ENCODE data around the gene NCOA7.

The NCOA7 gene

GRCh38 chr6:125828476-125829039 lies 37.8 kb downstream of the NCOA7 start:
- Histone ChIP-seq H3K9me3 (no peaks in the 10 kb centered on the region), H3K4me1 (ENCODE audit: control insufficient read depth in 1 of 2, insufficient read depth in 1 of 2, low read depth in 1 of 2, low read length in 1 of 2) (peaks cover 38 to 39% of the 10 kb centered on the region in 2 experiments), H3K36me3 (no peaks in the 10 kb centered on the region), H3K27ac (peak overlapping the region; percentile 55), H3K27me3 (no peaks in the 10 kb centered on the region), H3K4me3 (ENCODE audit: low read depth in 1 of 2, low read length in 1 of 2) (no peak overlapping the region)
- TF ChIP-seq CTCF (IDR thresholded peaks at IDR 0.05) = no peak

- Histone ChIP-seq H3K36me3 (no peaks in the 10 kb centered on the region), H3K27ac (no peak overlapping the region), H3K27me3 (no peaks in the 10 kb centered on the region), H3K9me3 (no peaks in the 10 kb centered on the region), H3K4me1 (ENCODE audit: control insufficient read depth in 1 of 2, insufficient read depth in 1 of 2, low read depth in 1 of 2, low read length in 1 of 2) (peaks cover 46 to 48% of the 10 kb centered on the region in 2 experiments), H3K4me3 (ENCODE audit: low read depth in 1 of 2, low read length in 1 of 2) (no peak overlapping the region)
- no peak for TF ChIP-seq CTCF (IDR thresholded peaks at IDR 0.05)
These were observed 38.7 kb downstream of the NCOA7 start for GRCh38 chr6:125829433-125829832.

- TF ChIP-seq CTCF (IDR thresholded peaks at IDR 0.05) = no peak
- H3K36me3 ChIP-seq = no peaks in the 10 kb centered on the region
- H3K4me1 ChIP-seq (ENCODE audit: control insufficient read depth in 1 of 2, insufficient read depth in 1 of 2, low read depth in 1 of 2, low read length in 1 of 2) = peaks cover 64 to 68% of the 10 kb centered on the region in 2 experiments
These were observed 40.9 kb downstream of the NCOA7 start for GRCh38 chr6:125831659-125832058.

GRCh38 chr6:125832391-125833117 lies 41.8 kb downstream of the NCOA7 start:
- Histone ChIP-seq H3K27me3 (no peaks in the 10 kb centered on the region), H3K9me3 (no peaks in the 10 kb centered on the region), H3K36me3 (no peaks in the 10 kb centered on the region), H3K4me3 (ENCODE audit: low read depth in 1 of 2, low read length in 1 of 2) (no peak overlapping the region), H3K27ac (peak overlapping the region; percentile 65), H3K4me1 (ENCODE audit: control insufficient read depth in 1 of 2, insufficient read depth in 1 of 2, low read depth in 1 of 2, low read length in 1 of 2) (peaks cover 63 to 70% of the 10 kb centered on the region in 2 experiments)
- TF ChIP-seq CTCF (IDR thresholded peaks at IDR 0.05) = no peak

More at GRCh38 chr6:125831659-125832058, 40.9 kb downstream of the NCOA7 start:
- H3K4me3 ChIP-seq (ENCODE audit: low read depth in 1 of 2, low read length in 1 of 2) = no peak overlapping the region
- H3K9me3 ChIP-seq = no peaks in the 10 kb centered on the region
- H3K27me3 ChIP-seq = no peaks in the 10 kb centered on the region
- peak overlapping the region; percentile 65 for H3K27ac ChIP-seq

- H3K9me3 ChIP-seq = no peaks in the 10 kb centered on the region
- no peaks in the 10 kb centered on the region for H3K36me3 ChIP-seq
- peak overlapping the region; percentile 65 for H3K27ac ChIP-seq
- no peaks in the 10 kb centered on the region for H3K27me3 ChIP-seq
- no peak for TF ChIP-seq CTCF (IDR thresholded peaks at IDR 0.05)
- peaks cover 54 to 58% of the 10 kb centered on the region in 2 experiments for H3K4me1 ChIP-seq (ENCODE audit: control insufficient read depth in 1 of 2, insufficient read depth in 1 of 2, low read depth in 1 of 2, low read length in 1 of 2)
- H3K4me3 ChIP-seq (ENCODE audit: low read depth in 1 of 2, low read length in 1 of 2) = no peak overlapping the region
These were observed 43.6 kb downstream of the NCOA7 start for GRCh38 chr6:125834348-125834747.

Measured in neutrophil (primary cell).